Measurements from ENCODE around the gene TMEM63B. TPM values are rescaled to one million over a fixed set of nuclear protein-coding genes. Genes with fewer than 3 reads are reported as not detected.

Gene TMEM63B
- total RNA-seq, 4 donors from 2014 or later: 27.2 to 71.9 (median 43.7) TPM

DNA sequence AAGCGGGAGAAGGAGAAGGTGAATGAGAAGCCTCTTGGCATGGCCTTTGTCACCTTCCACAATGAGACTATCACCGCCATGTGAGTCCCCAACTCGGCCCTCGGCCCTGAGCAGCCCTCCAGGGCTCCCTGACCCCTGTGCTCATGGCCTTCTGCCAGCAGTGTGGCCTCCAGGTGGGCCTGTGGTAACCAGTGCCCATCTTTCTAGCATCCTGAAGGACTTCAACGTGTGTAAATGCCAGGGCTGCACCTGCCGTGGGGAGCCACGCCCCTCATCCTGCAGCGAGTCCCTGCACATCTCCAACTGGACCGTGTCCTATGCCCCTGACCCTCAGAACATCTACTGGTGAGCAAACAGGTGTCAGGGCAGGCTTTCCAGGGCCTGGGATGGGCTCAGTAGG, 21.0 kb downstream of the TMEM63B start:
- in situ Hi-C loops (cut with MboI; ENCODE audit: low sequenced_read_pairs in 4 of 4) (loop anchor here in 1 of 4 donors (5.0 kb wide), 1 partner anchor 46 kb away; no protein-coding TSS in a partner anchor), intact Hi-C loops (cut with DNase I; ENCODE audit: low total_unique reads) (no loop called here)
- Histone ChIP-seq H3K9me3 (no peaks in the 10 kb centered on the region), H3K27ac (no peak overlapping the region), H3K27me3 (no peaks in the 10 kb centered on the region), H3K4me1 (peaks cover 0 to 3% of the 10 kb centered on the region in 2 donors), H3K36me3 (peaks cover 2 to 77% of the 10 kb centered on the region in 2 donors), H3K4me3 (no peak overlapping the region)
- TF ChIP-seq, protein P1, sequence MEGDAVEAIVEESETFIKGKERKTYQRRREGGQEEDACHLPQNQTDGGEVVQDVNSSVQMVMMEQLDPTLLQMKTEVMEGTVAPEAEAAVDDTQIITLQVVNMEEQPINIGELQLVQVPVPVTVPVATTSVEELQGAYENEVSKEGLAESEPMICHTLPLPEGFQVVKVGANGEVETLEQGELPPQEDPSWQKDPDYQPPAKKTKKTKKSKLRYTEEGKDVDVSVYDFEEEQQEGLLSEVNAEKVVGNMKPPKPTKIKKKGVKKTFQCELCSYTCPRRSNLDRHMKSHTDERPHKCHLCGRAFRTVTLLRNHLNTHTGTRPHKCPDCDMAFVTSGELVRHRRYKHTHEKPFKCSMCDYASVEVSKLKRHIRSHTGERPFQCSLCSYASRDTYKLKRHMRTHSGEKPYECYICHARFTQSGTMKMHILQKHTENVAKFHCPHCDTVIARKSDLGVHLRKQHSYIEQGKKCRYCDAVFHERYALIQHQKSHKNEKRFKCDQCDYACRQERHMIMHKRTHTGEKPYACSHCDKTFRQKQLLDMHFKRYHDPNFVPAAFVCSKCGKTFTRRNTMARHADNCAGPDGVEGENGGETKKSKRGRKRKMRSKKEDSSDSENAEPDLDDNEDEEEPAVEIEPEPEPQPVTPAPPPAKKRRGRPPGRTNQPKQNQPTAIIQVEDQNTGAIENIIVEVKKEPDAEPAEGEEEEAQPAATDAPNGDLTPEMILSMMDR (IDR thresholded peaks at IDR 0.05 in 4 of 5, conservative IDR thresholded peaks at IDR 0.05 in 1 of 5): no peak
- no peak for TF ChIP-seq POLR2A (IDR thresholded peaks at IDR 0.05)
- ATAC-seq: no peak
- no peak for DNase-seq

DNA sequence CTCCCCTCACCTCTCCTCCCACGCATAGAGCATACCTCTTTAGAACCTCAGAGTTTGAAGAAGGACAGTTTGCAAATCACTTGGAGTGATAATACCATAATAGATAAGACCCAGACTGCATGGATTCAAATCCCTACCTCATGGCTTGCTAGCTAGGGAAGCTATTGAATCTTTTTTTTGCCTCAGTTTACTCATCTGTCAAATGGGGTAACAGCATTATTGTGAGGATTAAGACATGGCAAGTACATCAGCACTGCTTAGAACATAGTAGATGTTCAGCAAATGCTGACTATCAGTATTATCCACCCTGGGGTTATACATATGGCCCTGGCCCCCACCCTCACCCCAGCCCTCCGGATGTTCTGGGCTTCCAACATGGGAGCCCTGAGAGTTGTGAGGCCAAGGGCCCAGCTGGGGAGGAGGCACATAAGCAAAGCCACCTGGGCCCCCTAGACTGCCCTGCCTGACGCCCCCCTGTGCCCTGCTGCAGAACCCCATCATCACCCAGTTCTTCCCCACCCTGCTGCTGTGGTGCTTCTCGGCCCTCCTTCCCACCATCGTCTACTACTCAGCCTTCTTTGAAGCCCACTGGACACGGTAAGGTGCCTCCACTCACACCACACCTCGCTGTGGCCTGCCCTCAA, 22.1 kb downstream of the TMEM63B start:
- no peaks in the 10 kb centered on the region for H3K9me3 ChIP-seq
- TF ChIP-seq POLR2A (IDR thresholded peaks at IDR 0.05): no peak
- TF ChIP-seq, protein P1 (IDR thresholded peaks at IDR 0.05 in 4 of 5, conservative IDR thresholded peaks at IDR 0.05 in 1 of 5): no peak
- H3K36me3 ChIP-seq: peaks cover 0 to 69% of the 10 kb centered on the region in 2 donors
- no peak overlapping the region for H3K27ac ChIP-seq
- no peak overlapping the region for H3K4me3 ChIP-seq
- peaks cover 0 to 3% of the 10 kb centered on the region in 2 donors for H3K4me1 ChIP-seq
- ATAC-seq: no peak
- in situ Hi-C loops (cut with MboI; ENCODE audit: low sequenced_read_pairs in 4 of 4): loop anchor here in 3 of 4 donors (5.0 to 25.0 kb wide), 2 partner anchors 47 to 188 kb away; partner anchors contain the start of gene SPATS1 (in 2 of the 3)
- intact Hi-C loops (cut with DNase I; ENCODE audit: low total_unique reads): loop anchor here (2.0 kb wide), 1 partner anchor 21 kb away; no protein-coding TSS in a partner anchor
- H3K27me3 ChIP-seq: no peaks in the 10 kb centered on the region
- DNase-seq: no peak

DNA sequence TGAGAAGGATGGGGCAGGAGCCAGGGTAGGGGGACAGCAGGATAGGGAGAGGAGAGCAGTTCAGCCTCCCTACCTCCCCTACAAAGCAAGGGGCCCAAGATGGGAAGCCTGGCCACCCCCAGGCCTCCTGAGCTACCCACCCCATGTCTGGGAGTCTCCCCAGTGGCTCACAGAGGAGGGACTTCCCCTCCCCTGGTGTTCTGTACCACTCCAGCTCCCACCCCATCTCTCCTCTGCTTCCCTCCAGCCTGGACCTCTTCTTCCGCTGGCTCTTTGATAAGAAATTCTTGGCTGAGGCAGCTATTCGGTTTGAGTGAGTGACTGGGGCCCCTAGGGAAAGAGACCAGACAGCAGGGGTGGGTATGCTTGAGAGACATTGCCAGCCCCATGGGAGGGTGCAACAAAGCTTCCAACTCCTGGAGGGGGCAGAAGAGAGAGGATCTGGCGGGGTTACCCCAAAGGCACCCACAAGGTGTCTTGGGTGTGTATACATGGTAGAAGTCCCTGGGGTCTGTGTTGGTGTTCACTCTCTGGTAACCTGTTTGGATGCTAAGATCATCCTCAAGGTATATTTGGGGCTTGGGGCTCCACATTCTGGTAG, 23.1 kb downstream of the TMEM63B start:
- Histone ChIP-seq H3K36me3 (peaks cover 0 to 61% of the 10 kb centered on the region in 2 donors), H3K9me3 (no peaks in the 10 kb centered on the region), H3K27me3 (no peaks in the 10 kb centered on the region), H3K27ac (no peak overlapping the region), H3K4me1 (peaks cover 0 to 3% of the 10 kb centered on the region in 2 donors), H3K4me3 (no peak overlapping the region)
- ATAC-seq (no peak), DNase-seq (no peak)
- intact Hi-C loops (cut with DNase I; ENCODE audit: low total_unique reads): loop anchor here (2.0 kb wide), 1 partner anchor 22 kb away; no protein-coding TSS in a partner anchor
- TF ChIP-seq, protein P1 (IDR thresholded peaks at IDR 0.05 in 4 of 5, conservative IDR thresholded peaks at IDR 0.05 in 1 of 5): no peak
- TF ChIP-seq POLR2A (IDR thresholded peaks at IDR 0.05): no peak
- in situ Hi-C loops (cut with MboI; ENCODE audit: low sequenced_read_pairs in 4 of 4): loop anchor here in 2 of 4 donors (5.0 to 25.0 kb wide), 2 partner anchors 48 to 187 kb away; partner anchors contain the start of gene SPATS1 (in 2 of the 2)

DNA sequence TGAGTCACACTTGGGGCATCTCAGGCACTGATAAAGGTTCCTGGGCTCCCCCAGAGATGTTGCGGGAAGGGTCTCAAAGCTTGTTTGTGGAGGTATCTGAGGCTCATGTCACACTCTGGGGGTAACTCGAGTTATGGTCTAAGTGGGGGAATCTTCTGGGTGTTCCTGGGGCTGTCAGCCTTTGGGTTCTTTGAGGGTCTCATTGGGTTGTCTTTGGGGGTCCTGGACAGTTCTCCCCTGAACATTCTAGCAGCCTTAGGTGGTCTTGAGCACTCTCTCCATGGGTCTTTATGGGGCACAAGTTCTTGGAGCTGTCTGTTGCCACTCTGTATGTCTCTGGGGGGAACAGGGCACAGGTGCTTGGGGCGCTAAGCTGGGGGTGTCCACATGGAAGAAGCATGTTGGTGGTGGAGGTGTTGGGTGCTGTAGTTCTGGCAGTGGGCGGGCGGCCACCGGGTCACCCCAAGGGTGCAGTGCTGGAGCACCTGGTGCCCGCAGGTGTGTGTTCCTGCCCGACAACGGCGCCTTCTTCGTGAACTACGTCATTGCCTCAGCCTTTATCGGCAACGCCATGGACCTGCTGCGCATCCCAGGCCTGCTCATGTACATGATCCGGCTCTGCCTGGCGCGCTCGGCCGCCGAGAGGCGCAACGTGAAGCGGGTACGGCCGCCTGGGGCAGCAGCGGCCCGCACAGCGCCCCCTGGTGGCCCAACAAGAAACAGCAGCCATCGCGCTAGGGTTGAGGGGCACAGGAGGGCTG, 24.2 kb downstream of the TMEM63B start:
- ATAC-seq (peak; percentile 78 to 83), DNase-seq (peak; percentile 38 to 68)
- in situ Hi-C loops (cut with MboI; ENCODE audit: low sequenced_read_pairs in 4 of 4): loop anchor here in 2 of 4 donors (5.0 to 25.0 kb wide), 2 partner anchors 49 to 186 kb away; partner anchors contain the start of gene SPATS1 (in 2 of the 2)
- peaks cover 0 to 3% of the 10 kb centered on the region in 2 donors for H3K4me1 ChIP-seq
- H3K36me3 ChIP-seq: peaks cover 0 to 53% of the 10 kb centered on the region in 2 donors
- TF ChIP-seq, protein P1 (IDR thresholded peaks at IDR 0.05 in 4 of 5, conservative IDR thresholded peaks at IDR 0.05 in 1 of 5): peak; percentile 95 to 100 (median 99)
- TF ChIP-seq POLR2A (IDR thresholded peaks at IDR 0.05): no peak
- intact Hi-C loops (cut with DNase I; ENCODE audit: low total_unique reads): loop anchor here (1.0 to 2.0 kb wide), 2 partner anchors 23 to 55 kb away; no protein-coding TSS in a partner anchor
- no peaks in the 10 kb centered on the region for H3K27me3 ChIP-seq
- H3K27ac ChIP-seq: no peak overlapping the region
- no peak overlapping the region for H3K4me3 ChIP-seq
- no peaks in the 10 kb centered on the region for H3K9me3 ChIP-seq

Data from gastrocnemius medialis (tissue), 4 donors.